Caco-2 (cell line): ENCODE data around the gene CNIH1. TPM values are rescaled to one million over a fixed set of nuclear protein-coding genes. Genes with fewer than 3 reads are reported as not detected.

Experiments used
- BruUV-seq: library from RNA; stranded (reverse); fragments of 400-500 nt; replicated peaks from 2 replicates; lab custom pipeline; 2021; lab: Mats Ljungman, UMichigan
- CTCF ChIA-PET: fragments of 300-600 bp; sonication (Branson Sonifier 250); formaldehyde crosslinking; loops from one replicate; lab custom pipeline; 2022; ENCODE audit warnings: antibody characterized with exemption; lab: Charles Lee
- POLR2A ChIA-PET: fragments of 300-600 bp; sonication (Branson Sonifier 250); formaldehyde crosslinking; loops from one replicate; lab custom pipeline; 2022; ENCODE audit warnings: antibody characterized with exemption; lab: Charles Lee
- DNase-seq, 2 experiments: peaks; one replicate each; pipeline versions ENCODE4 v3.0.0 to v3.0.0-alpha.2; 2020 to 2022
- H3K27me3 ChIP-seq: replicated peaks from 2 replicates; pipeline ENCODE4 v1.6.0; 2011; ENCODE audit warnings: low read length; ENCODE audit not compliant: control insufficient read depth, insufficient read depth
- H3K36me3 ChIP-seq: 2 replicates; pipeline ENCODE4 v1.5.1; 2011; ENCODE audit warnings: low read length; ENCODE audit not compliant: control insufficient read depth, insufficient read depth
- H3K4me1 ChIP-seq: fragments of 250-450 bp; sonication (Bioruptor Pico); 2 replicates; pipeline ENCODE4 v1.5.1; 2020; ENCODE audit warnings: mild to moderate bottlenecking
- H3K4me3 ChIP-seq: 2 replicates; pipeline ENCODE4 v1.5.1; 2011; ENCODE audit warnings: low read depth, mild to moderate bottlenecking, control low read depth, low read length
- H3K9me3 ChIP-seq: fragments of 250-450 bp; sonication (Bioruptor Pico); 2 replicates; pipeline ENCODE4 v1.5.1; 2020; ENCODE audit warnings: mild to moderate bottlenecking, moderate library complexity
- H3K27ac Mint-ChIP-seq: one replicate; pipeline ENCODE4 v1.8.0; 2022; ENCODE audit warnings: mixed read lengths; ENCODE audit not compliant: unreplicated experiment
- H3K27me3 Mint-ChIP-seq: one replicate; pipeline ENCODE4 v1.8.0; 2022; ENCODE audit warnings: mixed read lengths; ENCODE audit not compliant: insufficient read depth, unreplicated experiment
- H3K36me3 Mint-ChIP-seq: one replicate; pipeline ENCODE4 v1.8.0; 2022; ENCODE audit warnings: mild to moderate bottlenecking, mixed read lengths; ENCODE audit not compliant: insufficient read depth, unreplicated experiment
- H3K4me1 Mint-ChIP-seq: one replicate; pipeline ENCODE4 v1.8.0; 2022; ENCODE audit warnings: low read depth, mixed read lengths; ENCODE audit not compliant: unreplicated experiment
- H3K4me3 Mint-ChIP-seq: one replicate; pipeline ENCODE4 v1.8.0; 2022; ENCODE audit warnings: mild to moderate bottlenecking, moderate library complexity, mixed read lengths; ENCODE audit not compliant: unreplicated experiment
- H3K9me3 Mint-ChIP-seq: one replicate; pipeline ENCODE4 v1.8.0; 2022; ENCODE audit warnings: mixed read lengths; ENCODE audit not compliant: unreplicated experiment
- CTCF ChIP-seq, 2 experiments: fragments of 200-600 bp in 1 of 2; IDR thresholded peaks; 1 replicate in 1 of 2; 2 replicates in 1 of 2; pipeline versions ENCODE4 v1.5.1 to v1.8.0; 2011 to 2022; ENCODE audit warnings: antibody characterized with exemption in 1 of 2, control low read depth in 1 of 2, inconsistent platforms in 1 of 2, low read depth in 1 of 2, low read length in 1 of 2, mild to moderate bottlenecking in 1 of 2, moderate library complexity in 1 of 2; ENCODE audit not compliant: insufficient read depth in 1 of 2, severe bottlenecking in 1 of 2, unreplicated experiment in 1 of 2
- intact Hi-C: fragments of 100-400 bp; cut with micrococcal nuclease; formaldehyde crosslinking; loops from one replicate; pipeline ENCODE4 v1.10.0; 2022; ENCODE audit not compliant: unreplicated experiment
- total RNA-seq: library from RNA; stranded (reverse); gene quantifications from 2 replicates; pipeline ENCODE4 v1.2.3, GENCODE V29; 2022

CNIH1 gene
- total RNA-seq, 1 experiment from 2014 or later = 164 TPM

DNA sequence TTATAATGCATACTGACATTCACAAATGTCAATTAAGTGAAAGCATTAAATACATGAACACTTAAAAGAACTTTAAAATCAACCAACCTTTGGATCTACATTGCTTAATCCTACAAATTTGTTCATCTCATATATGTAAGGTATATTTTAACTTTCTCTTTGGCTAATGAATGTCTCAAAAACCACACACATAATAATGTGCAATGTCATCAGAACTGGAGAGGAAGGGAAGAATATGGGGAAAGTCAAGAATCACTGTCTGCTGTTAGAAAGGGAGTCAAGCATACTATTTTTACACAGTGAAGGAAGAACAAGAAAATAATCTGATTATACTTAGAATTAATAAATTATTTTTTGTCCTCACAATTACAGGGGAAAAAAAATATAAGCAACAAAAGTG, 42.7 kb upstream of the CNIH1 start:
- ChIA-PET POLR2A (no interaction called here), CTCF (interaction anchor here (1.0 to 2.0 kb wide), 2 partner anchors 26 to 63 kb away, joined by 3 to 4 read pairs; partner anchors contain the start of gene CGRRF1)
- TF ChIP-seq CTCF (IDR thresholded peaks at IDR 0.05; ENCODE audit: insufficient read depth in 1 of 2, low read depth in 1 of 2, low read length in 1 of 2, severe bottlenecking in 1 of 2, unreplicated experiment in 1 of 2) = no peak
- Mint-ChIP-seq H3K9me3 (no peaks in the 10 kb centered on the region), H3K4me1 (peaks cover 26% of the 10 kb centered on the region), H3K27ac (no peak overlapping the region), H3K27me3 (no peaks in the 10 kb centered on the region), H3K4me3 (no peak overlapping the region), H3K36me3 (peaks cover 25% of the 10 kb centered on the region)
- no peaks in the 10 kb centered on the region for H3K9me3 ChIP-seq
- no peaks in the 10 kb centered on the region for H3K27me3 ChIP-seq
- no peaks in the 10 kb centered on the region for H3K36me3 ChIP-seq
- H3K4me1 ChIP-seq = peaks cover 17% of the 10 kb centered on the region; the same call in 1 of the 2 replicates
- intact Hi-C loops = no loop called here
- no peak overlapping the region for H3K4me3 ChIP-seq
- DNase-seq = no peak
- no TSS peak for BruUV-seq

DNA sequence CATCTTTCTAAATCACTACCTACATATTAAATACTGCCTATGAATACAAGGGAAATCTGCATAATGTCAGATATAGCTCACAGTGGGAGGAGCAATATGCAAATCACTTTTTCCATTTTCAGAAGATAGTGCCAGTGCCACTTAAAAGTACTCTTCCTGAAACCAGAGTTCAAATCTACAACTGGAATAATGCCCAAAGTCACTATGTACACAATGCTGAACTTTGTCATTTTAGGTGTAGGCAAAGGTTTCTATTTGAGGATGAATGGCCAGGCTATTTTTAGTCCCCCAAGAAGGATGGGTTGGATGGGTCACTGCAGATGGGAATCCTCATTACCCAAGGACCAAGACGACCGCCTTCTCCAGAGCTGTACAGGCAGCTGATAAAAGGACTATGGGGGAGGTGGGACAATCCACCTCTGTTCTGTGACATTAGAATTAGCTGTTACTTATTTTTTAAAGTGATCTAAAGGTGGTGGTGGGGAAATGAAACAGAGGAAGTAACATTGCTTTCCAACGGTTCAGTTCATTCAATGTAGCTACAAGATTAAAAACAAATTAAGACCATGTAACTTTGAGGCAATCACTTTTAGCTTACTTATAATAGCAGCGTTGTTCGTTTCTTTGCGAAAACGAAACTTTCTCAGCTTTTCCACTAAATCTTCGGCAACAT, 42.0 kb upstream of the CNIH1 start:
- Mint-ChIP-seq H3K27ac (no peak overlapping the region), H3K4me3 (no peak overlapping the region), H3K36me3 (peaks cover 31% of the 10 kb centered on the region), H3K9me3 (no peaks in the 10 kb centered on the region), H3K4me1 (peaks cover 26% of the 10 kb centered on the region), H3K27me3 (no peaks in the 10 kb centered on the region)
- intact Hi-C loops = no loop called here
- ChIA-PET CTCF (interaction anchor here (2.0 kb wide), 1 partner anchor 26 kb away, joined by 4 read pairs; the partner anchor contains the start of gene CGRRF1), POLR2A (no interaction called here)
- H3K4me3 ChIP-seq = no peak overlapping the region
- no peak for DNase-seq
- no peaks in the 10 kb centered on the region for H3K36me3 ChIP-seq
- BruUV-seq = no TSS peak
- H3K4me1 ChIP-seq = peaks cover 17% of the 10 kb centered on the region; the same call in 1 of the 2 replicates
- no peaks in the 10 kb centered on the region for H3K27me3 ChIP-seq
- no peak for TF ChIP-seq CTCF (IDR thresholded peaks at IDR 0.05; ENCODE audit: insufficient read depth in 1 of 2, low read depth in 1 of 2, low read length in 1 of 2, severe bottlenecking in 1 of 2, unreplicated experiment in 1 of 2)
- no peaks in the 10 kb centered on the region for H3K9me3 ChIP-seq

DNA sequence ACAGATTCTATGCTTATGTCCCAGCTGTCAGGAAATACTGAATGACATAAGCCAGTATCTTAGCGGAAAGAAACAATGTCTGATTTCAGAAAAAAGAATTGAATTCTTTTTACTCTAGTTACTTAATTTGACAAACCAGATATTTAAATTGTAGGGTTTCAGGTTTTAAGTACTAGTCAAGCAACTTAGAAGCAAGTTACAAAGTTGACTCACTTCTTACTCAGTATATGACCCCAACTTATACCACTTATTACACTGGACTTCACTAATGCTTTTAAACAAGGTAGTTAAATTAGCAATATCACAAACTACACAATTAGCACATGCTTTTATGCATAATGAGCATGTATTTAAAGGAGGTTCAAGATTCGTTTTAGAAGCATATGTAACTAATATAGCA, 40.5 kb upstream of the CNIH1 start:
- no peak for DNase-seq
- no TSS peak for BruUV-seq
- Mint-ChIP-seq H3K4me3 (no peak overlapping the region), H3K36me3 (peaks cover 35% of the 10 kb centered on the region), H3K9me3 (no peaks in the 10 kb centered on the region), H3K4me1 (peaks cover 19% of the 10 kb centered on the region), H3K27me3 (no peaks in the 10 kb centered on the region), H3K27ac (no peak overlapping the region)
- Histone ChIP-seq H3K9me3 (no peaks in the 10 kb centered on the region), H3K4me3 (no peak overlapping the region), H3K4me1 (peaks cover 12% of the 10 kb centered on the region; the same call in 1 of the 2 replicates), H3K27me3 (no peaks in the 10 kb centered on the region), H3K36me3 (no peaks in the 10 kb centered on the region)
- intact Hi-C loops = no loop called here
- POLR2A ChIA-PET = no interaction called here
- CTCF ChIA-PET = interaction anchor here (2.0 kb wide), 1 partner anchor 28 kb away, joined by 4 read pairs; the partner anchor contains the start of gene CGRRF1
- TF ChIP-seq CTCF (IDR thresholded peaks at IDR 0.05; ENCODE audit: insufficient read depth in 1 of 2, low read depth in 1 of 2, low read length in 1 of 2, severe bottlenecking in 1 of 2, unreplicated experiment in 1 of 2) = no peak
